Measurements from ENCODE around the gene LATS1. TPM values are rescaled to one million over a fixed set of nuclear protein-coding genes. Genes with fewer than 3 reads are reported as not detected.

Gene LATS1
- polyA plus RNA-seq, 1 donor from 2014 or later: 12.8 TPM

DNA sequence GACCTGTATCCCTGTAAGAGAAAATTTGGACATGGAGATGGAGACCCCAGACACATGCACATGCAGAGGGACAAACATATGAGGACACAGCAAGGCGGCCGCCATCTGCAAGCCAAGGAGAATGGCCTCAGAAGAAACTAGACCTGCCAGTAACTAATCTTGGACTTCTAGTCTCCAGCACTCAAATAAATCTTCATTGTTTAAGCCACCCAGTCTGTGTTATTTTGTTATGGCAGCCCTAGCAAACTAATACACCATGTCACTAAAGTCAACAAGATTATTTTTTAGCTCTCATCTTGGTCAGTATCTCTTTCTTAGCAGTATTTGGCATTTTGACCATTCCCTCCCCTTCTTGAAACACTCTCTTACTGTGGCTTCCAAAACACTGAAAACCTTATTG, 26.7 kb downstream of the LATS1 start:
- no peaks in the 10 kb centered on the region for H3K9me2 ChIP-seq (ENCODE audit: insufficient read depth, low read length)
- H3K36me3 ChIP-seq (ENCODE audit: insufficient read depth, low read length): peaks cover 3% of the 10 kb centered on the region
- H2AFZ ChIP-seq (ENCODE audit: low read depth, low read length): no peak overlapping the region
- H3K9me3 ChIP-seq (ENCODE audit: low read length): no peaks in the 10 kb centered on the region
- no peak overlapping the region for H3K27ac ChIP-seq (ENCODE audit: low read length)
- no peaks in the 10 kb centered on the region for H3F3A ChIP-seq (ENCODE audit: insufficient read depth, low read length, poor library complexity, severe bottlenecking)
- peaks cover 10% of the 10 kb centered on the region for H3K79me2 ChIP-seq (replicated peaks; ENCODE audit: insufficient read depth, low read length)
- H3K4me3 ChIP-seq (ENCODE audit: low read length): no peak overlapping the region
- H3K9ac ChIP-seq (ENCODE audit: low read length): no peak overlapping the region
- no peaks in the 10 kb centered on the region for H4K20me1 ChIP-seq (ENCODE audit: insufficient read depth)
- no peak overlapping the region for H3K4me2 ChIP-seq (ENCODE audit: low read length)
- no peak for TF ChIP-seq RAD21 (conservative IDR thresholded peaks at IDR 0.05)
- no peak for TF ChIP-seq POLR2AphosphoS5 (IDR thresholded peaks at IDR 0.05)
- no peak for TF ChIP-seq REST (IDR thresholded peaks at IDR 0.05; ENCODE audit: borderline replicate concordance)
- TF ChIP-seq CTCF (IDR thresholded peaks at IDR 0.05; ENCODE audit: poor library complexity, severe bottlenecking): no peak
- no peak for TF ChIP-seq MXI1 (conservative IDR thresholded peaks at IDR 0.05; ENCODE audit: poor library complexity, severe bottlenecking)
- TF ChIP-seq TAF1 (IDR thresholded peaks at IDR 0.05; ENCODE audit: low read depth): no peak
- no peak for TF ChIP-seq SMC3 (conservative IDR thresholded peaks at IDR 0.05; ENCODE audit: poor library complexity)
- TF ChIP-seq EP300 (conservative IDR thresholded peaks at IDR 0.05; ENCODE audit: poor library complexity, severe bottlenecking): no peak
- no peak for TF ChIP-seq EZH2 (IDR thresholded peaks at IDR 0.05; ENCODE audit: borderline replicate concordance, insufficient read depth, low read length, poor library complexity, severe bottlenecking)
- no peaks in the 10 kb centered on the region for H3K27me3 ChIP-seq (ENCODE audit: insufficient read depth, low read depth, low read length)

- H3K4me3 ChIP-seq (ENCODE audit: low read length): no peak overlapping the region
- H3K9me2 ChIP-seq (ENCODE audit: insufficient read depth, low read length): no peaks in the 10 kb centered on the region
- peaks cover 6% of the 10 kb centered on the region for H3K79me2 ChIP-seq (replicated peaks; ENCODE audit: insufficient read depth, low read length)
- H3F3A ChIP-seq (ENCODE audit: insufficient read depth, low read length, poor library complexity, severe bottlenecking): no peaks in the 10 kb centered on the region
- no peak overlapping the region for H3K9ac ChIP-seq (ENCODE audit: low read length)
- H3K27me3 ChIP-seq (ENCODE audit: insufficient read depth, low read depth, low read length): no peaks in the 10 kb centered on the region
- H3K9me3 ChIP-seq (ENCODE audit: low read length): no peaks in the 10 kb centered on the region
- no peak overlapping the region for H2AFZ ChIP-seq (ENCODE audit: low read depth, low read length)
- TF ChIP-seq RAD21 (conservative IDR thresholded peaks at IDR 0.05): no peak
- TF ChIP-seq REST (IDR thresholded peaks at IDR 0.05; ENCODE audit: borderline replicate concordance): no peak
- no peak for TF ChIP-seq CTCF (IDR thresholded peaks at IDR 0.05; ENCODE audit: poor library complexity, severe bottlenecking)
- TF ChIP-seq POLR2AphosphoS5 (IDR thresholded peaks at IDR 0.05): no peak
- no peak for TF ChIP-seq SMC3 (conservative IDR thresholded peaks at IDR 0.05; ENCODE audit: poor library complexity)
- TF ChIP-seq EP300 (conservative IDR thresholded peaks at IDR 0.05; ENCODE audit: poor library complexity, severe bottlenecking): no peak
- TF ChIP-seq TAF1 (IDR thresholded peaks at IDR 0.05; ENCODE audit: low read depth): no peak
- no peak for TF ChIP-seq MXI1 (conservative IDR thresholded peaks at IDR 0.05; ENCODE audit: poor library complexity, severe bottlenecking)
- TF ChIP-seq EZH2 (IDR thresholded peaks at IDR 0.05; ENCODE audit: borderline replicate concordance, insufficient read depth, low read length, poor library complexity, severe bottlenecking): no peak
- H3K27ac ChIP-seq (ENCODE audit: low read length): no peak overlapping the region
- H4K20me1 ChIP-seq (ENCODE audit: insufficient read depth): no peaks in the 10 kb centered on the region
- H3K36me3 ChIP-seq (ENCODE audit: insufficient read depth, low read length): peaks cover 14% of the 10 kb centered on the region
- no peak overlapping the region for H3K4me2 ChIP-seq (ENCODE audit: low read length)
Observed at GRCh38 chr6:149686230-149686629, 31.7 kb downstream of the LATS1 start.

Data from neural cell (in vitro differentiated cells).